OCI-LY7 (cell line): ENCODE results near the gene ROCK2.

Experiments used
- CTCF ChIP-seq: fragments of 200-600 bp; sonication (generic); conservative IDR thresholded peaks from 2 replicates; pipeline ENCODE4 v1.5.1; 2014; ENCODE audit warnings: mild to moderate bottlenecking, antibody characterized with exemption, low read length, moderate library complexity, mixed read lengths
- EZH2phosphoT487 ChIP-seq: fragments of 200-600 bp; sonication (generic); IDR thresholded peaks from 2 replicates; pipeline ENCODE4 v1.6.1; 2018; ENCODE audit warnings: low read depth, borderline replicate concordance, mild to moderate bottlenecking, mixed run types, antibody characterized with exemption, low read length, moderate library complexity, mixed read lengths

- TF ChIP-seq CTCF (no peak), EZH2phosphoT487 (no peak)
These were observed 32.9 kb downstream of the ROCK2 start for GRCh38 chr2:11311543-11311942.
